ENCODE results near the gene INSRR.

- no peak for TF ChIP-seq CTCF (IDR thresholded peaks at IDR 0.05)
- TF ChIP-seq POLR2A (IDR thresholded peaks at IDR 0.05): no peak
Measured at GRCh38 chr1:156821801-156822200, 37.1 kb downstream of the INSRR start.
